ENCODE results near the gene MKRN2OS.

The MKRN2OS gene

DNA sequence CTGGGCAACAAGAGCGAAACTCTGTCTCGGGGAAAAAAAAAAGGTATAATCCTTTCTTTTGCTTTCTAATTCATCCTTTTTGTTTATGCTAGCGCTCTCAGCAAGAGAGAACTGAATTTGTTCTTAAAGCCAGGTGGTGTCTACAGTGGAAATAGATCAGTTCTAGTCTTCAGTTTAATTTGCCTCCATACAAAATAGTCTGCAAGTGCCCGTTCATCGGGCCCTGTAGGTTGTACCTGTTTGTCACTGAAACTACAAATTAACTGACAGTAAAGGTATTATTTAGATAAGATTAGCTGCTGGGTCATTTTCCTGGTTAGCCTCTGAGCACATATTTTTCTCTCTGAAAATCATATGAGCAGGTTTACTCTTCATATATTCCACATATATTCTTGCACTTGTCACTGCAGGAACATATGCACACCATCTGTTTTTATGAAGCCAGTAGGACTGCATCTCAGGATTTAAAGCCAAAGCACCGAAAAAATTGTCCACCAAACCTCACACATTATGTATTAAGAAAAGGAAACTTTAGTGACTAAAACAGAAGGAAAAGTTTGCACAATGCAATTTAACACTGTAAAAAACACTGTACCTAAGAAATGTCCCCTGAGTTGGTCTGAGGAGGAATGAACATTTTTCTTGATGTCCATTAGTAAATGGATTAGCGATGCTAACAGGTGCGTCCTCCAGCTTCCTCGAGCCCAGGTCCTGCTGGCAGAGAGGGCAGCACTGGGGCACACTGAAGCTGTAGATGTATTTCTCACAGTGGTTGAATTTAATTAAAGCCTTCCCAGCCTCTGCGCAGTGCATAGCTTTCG lies 437 bp downstream of the MKRN2OS start:
- TF ChIP-seq, protein P1, sequence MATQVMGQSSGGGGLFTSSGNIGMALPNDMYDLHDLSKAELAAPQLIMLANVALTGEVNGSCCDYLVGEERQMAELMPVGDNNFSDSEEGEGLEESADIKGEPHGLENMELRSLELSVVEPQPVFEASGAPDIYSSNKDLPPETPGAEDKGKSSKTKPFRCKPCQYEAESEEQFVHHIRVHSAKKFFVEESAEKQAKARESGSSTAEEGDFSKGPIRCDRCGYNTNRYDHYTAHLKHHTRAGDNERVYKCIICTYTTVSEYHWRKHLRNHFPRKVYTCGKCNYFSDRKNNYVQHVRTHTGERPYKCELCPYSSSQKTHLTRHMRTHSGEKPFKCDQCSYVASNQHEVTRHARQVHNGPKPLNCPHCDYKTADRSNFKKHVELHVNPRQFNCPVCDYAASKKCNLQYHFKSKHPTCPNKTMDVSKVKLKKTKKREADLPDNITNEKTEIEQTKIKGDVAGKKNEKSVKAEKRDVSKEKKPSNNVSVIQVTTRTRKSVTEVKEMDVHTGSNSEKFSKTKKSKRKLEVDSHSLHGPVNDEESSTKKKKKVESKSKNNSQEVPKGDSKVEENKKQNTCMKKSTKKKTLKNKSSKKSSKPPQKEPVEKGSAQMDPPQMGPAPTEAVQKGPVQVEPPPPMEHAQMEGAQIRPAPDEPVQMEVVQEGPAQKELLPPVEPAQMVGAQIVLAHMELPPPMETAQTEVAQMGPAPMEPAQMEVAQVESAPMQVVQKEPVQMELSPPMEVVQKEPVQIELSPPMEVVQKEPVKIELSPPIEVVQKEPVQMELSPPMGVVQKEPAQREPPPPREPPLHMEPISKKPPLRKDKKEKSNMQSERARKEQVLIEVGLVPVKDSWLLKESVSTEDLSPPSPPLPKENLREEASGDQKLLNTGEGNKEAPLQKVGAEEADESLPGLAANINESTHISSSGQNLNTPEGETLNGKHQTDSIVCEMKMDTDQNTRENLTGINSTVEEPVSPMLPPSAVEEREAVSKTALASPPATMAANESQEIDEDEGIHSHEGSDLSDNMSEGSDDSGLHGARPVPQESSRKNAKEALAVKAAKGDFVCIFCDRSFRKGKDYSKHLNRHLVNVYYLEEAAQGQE (IDR thresholded peaks at IDR 0.05; ENCODE audit: insufficient read depth in 1 of 2, low read depth in 2 of 2, low read length in 2 of 2), result no peak
- TF ChIP-seq SIN3A (IDR thresholded peaks at IDR 0.05; ENCODE audit: borderline replicate concordance, insufficient read depth, low read length) (no peak), FOXP2 (optimal IDR thresholded peaks at IDR 0.05; ENCODE audit: borderline replicate concordance, extremely low read depth, extremely low read length, insufficient read depth) (no peak), TAF1 (IDR thresholded peaks at IDR 0.05; ENCODE audit: borderline replicate concordance, insufficient read depth, low read length) (no peak), POLR2AphosphoS5 (IDR thresholded peaks at IDR 0.05; ENCODE audit: low read depth, low read length) (no peak)

DNA sequence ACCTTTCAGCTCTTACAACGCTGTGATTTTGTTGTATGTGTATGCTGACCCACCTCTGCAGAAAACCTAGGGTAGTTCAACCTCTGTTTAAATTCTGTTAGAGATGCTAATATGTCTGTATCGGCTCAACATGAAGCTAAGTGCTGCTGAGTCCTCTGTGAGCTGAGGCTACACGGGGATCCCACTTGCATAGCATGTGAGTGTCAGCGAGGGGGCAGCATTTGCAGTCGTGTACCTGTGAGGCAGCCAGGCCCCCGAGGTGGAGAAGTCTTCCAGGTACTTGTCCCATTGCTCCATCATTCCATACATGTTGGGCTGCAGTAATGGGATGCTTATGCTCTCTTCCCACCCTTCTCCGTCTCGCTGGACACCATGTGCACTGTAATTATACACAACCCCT lies 3.7 kb downstream of the MKRN2OS start:
- TF ChIP-seq POLR2AphosphoS5 (IDR thresholded peaks at IDR 0.05; ENCODE audit: low read depth, low read length), result no peak
- no peak for TF ChIP-seq FOXP2 (optimal IDR thresholded peaks at IDR 0.05; ENCODE audit: borderline replicate concordance, extremely low read depth, extremely low read length, insufficient read depth)
- no peak for TF ChIP-seq TAF1 (IDR thresholded peaks at IDR 0.05; ENCODE audit: borderline replicate concordance, insufficient read depth, low read length)
- TF ChIP-seq SIN3A (IDR thresholded peaks at IDR 0.05; ENCODE audit: borderline replicate concordance, insufficient read depth, low read length), result no peak
- TF ChIP-seq, protein P1 (IDR thresholded peaks at IDR 0.05; ENCODE audit: insufficient read depth in 1 of 2, low read depth in 2 of 2, low read length in 2 of 2), result no peak

DNA sequence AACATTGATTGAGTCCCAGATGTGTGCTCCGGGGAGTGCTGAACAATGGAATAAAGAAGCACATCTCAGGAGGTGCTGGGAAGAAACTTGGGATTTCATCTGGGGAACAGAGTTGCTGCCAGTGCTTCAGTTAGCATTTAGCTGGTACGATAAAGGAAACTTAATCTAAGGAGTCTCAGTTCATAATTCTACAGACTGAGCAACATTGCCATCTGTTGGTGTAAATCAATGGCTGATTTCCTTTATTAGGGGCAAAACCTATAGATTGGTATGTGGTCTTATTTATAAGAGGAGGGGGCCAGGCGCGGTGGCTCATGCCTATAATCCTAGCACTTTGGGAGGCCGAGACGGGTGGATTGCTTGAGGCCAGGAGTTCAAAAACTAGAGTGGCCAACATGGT lies 8.9 kb downstream of the MKRN2OS start:
- TF ChIP-seq FOXP2 (optimal IDR thresholded peaks at IDR 0.05; ENCODE audit: borderline replicate concordance, extremely low read depth, extremely low read length, insufficient read depth) (no peak), TAF1 (IDR thresholded peaks at IDR 0.05; ENCODE audit: borderline replicate concordance, insufficient read depth, low read length) (no peak), SIN3A (IDR thresholded peaks at IDR 0.05; ENCODE audit: borderline replicate concordance, insufficient read depth, low read length) (no peak), POLR2AphosphoS5 (IDR thresholded peaks at IDR 0.05; ENCODE audit: low read depth, low read length) (no peak)
- TF ChIP-seq, protein P1 (IDR thresholded peaks at IDR 0.05; ENCODE audit: insufficient read depth in 1 of 2, low read depth in 2 of 2, low read length in 2 of 2), result no peak

- TF ChIP-seq SIN3A (IDR thresholded peaks at IDR 0.05; ENCODE audit: borderline replicate concordance, insufficient read depth, low read length) (no peak), FOXP2 (optimal IDR thresholded peaks at IDR 0.05; ENCODE audit: borderline replicate concordance, extremely low read depth, extremely low read length, insufficient read depth) (no peak), POLR2AphosphoS5 (IDR thresholded peaks at IDR 0.05; ENCODE audit: low read depth, low read length) (no peak), TAF1 (IDR thresholded peaks at IDR 0.05; ENCODE audit: borderline replicate concordance, insufficient read depth, low read length) (no peak)
Measured at GRCh38 chr3:12532182-12532581, 13.1 kb downstream of the MKRN2OS start.

DNA sequence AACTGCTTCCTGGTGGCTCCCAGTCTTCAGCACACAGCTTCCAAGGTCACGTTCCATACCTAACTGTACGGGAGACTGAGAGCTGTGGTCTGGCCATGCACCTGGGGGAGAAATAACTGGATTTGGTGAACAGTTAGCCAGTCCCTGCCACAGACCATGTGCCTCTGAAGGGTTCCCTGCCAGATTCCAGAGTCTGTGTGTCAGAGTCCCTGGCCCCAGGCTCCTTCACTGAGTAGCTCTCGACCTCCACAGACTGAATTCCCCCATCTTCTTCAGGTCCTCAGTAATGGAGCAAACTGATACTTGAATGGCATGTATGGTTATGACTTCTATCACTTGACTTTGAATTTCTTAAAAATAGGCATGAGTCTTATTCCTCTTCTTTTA lies 17.5 kb downstream of the MKRN2OS start:
- TF ChIP-seq, protein P1 (IDR thresholded peaks at IDR 0.05; ENCODE audit: insufficient read depth in 1 of 2, low read depth in 2 of 2, low read length in 2 of 2), result no peak
- TF ChIP-seq TAF1 (IDR thresholded peaks at IDR 0.05; ENCODE audit: borderline replicate concordance, insufficient read depth, low read length) (no peak), SIN3A (IDR thresholded peaks at IDR 0.05; ENCODE audit: borderline replicate concordance, insufficient read depth, low read length) (no peak), FOXP2 (optimal IDR thresholded peaks at IDR 0.05; ENCODE audit: borderline replicate concordance, extremely low read depth, extremely low read length, insufficient read depth) (no peak), POLR2AphosphoS5 (IDR thresholded peaks at IDR 0.05; ENCODE audit: low read depth, low read length) (no peak)

Data from PFSK-1 (cell line).